22Rv1 (cell line): Measurements from ENCODE around the gene HLCS.
"Not testable (repeated sequence)": the region's sequence is repeated elsewhere in the genome, so short reads cannot be mapped to it uniquely, and the experiment has no call there.

ENCODE experiments used
- H3K27ac ChIP-seq: fragments of 450-650 bp; 2 replicates; pipeline ENCODE4 v1.5.1; 2017
- ZFX ChIP-seq: fragments of 450-650 bp; IDR thresholded peaks from 2 replicates; pipeline ENCODE4 v1.6.1; 2017; ENCODE audit warnings: antibody characterized with exemption, borderline replicate concordance
- TF ChIP-seq, protein P1 (sequence below): fragments of 450-650 bp; IDR thresholded peaks from 2 replicates; pipeline ENCODE4 v1.5.1; 2017; ENCODE audit warnings: mild to moderate bottlenecking

The HLCS gene

DNA sequence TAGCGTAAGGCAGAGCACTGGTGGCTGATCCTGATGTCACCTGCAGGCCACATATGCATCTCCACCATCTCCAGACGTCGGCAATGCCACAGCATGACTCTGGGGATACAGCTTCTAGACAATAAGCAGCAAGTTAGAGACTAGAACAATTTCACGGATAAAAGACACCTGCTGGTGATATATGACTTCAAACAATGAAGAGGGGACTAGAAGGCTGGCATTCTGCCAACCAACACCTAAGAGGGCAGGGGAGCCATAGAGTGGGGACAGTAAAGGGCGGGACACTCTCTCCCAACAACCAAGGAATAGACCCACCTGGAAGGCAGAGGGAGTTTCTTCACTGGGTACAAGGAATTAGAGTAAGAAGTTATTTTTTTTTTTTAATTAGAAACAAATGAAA lies 140.8 kb downstream of the HLCS start:
- no peak overlapping the region for H3K27ac ChIP-seq
- TF ChIP-seq, protein P1, sequence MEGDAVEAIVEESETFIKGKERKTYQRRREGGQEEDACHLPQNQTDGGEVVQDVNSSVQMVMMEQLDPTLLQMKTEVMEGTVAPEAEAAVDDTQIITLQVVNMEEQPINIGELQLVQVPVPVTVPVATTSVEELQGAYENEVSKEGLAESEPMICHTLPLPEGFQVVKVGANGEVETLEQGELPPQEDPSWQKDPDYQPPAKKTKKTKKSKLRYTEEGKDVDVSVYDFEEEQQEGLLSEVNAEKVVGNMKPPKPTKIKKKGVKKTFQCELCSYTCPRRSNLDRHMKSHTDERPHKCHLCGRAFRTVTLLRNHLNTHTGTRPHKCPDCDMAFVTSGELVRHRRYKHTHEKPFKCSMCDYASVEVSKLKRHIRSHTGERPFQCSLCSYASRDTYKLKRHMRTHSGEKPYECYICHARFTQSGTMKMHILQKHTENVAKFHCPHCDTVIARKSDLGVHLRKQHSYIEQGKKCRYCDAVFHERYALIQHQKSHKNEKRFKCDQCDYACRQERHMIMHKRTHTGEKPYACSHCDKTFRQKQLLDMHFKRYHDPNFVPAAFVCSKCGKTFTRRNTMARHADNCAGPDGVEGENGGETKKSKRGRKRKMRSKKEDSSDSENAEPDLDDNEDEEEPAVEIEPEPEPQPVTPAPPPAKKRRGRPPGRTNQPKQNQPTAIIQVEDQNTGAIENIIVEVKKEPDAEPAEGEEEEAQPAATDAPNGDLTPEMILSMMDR: no peak
- no peak for TF ChIP-seq ZFX

DNA sequence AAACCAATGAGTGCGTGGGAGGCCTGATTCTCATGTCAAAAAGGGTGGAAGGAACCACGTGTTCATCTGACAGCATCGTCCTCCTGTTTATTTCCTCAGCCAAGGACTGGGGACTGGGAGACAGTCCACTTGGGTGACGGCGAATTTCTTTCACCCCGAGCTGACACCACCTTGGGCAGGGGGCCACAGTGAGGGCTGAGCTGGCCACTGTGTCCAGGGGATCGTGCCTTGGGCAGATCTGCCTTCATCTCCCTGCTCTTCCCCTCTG lies 145.5 kb downstream of the HLCS start:
- no peak for TF ChIP-seq ZFX
- TF ChIP-seq, protein P1: no peak
- no peak overlapping the region for H3K27ac ChIP-seq

GRCh38 chr21:36820176-36821031 lies 146.1 kb downstream of the HLCS start:
- no peak overlapping the region for H3K27ac ChIP-seq
- no peak for TF ChIP-seq ZFX
- TF ChIP-seq, protein P1: no peak

DNA sequence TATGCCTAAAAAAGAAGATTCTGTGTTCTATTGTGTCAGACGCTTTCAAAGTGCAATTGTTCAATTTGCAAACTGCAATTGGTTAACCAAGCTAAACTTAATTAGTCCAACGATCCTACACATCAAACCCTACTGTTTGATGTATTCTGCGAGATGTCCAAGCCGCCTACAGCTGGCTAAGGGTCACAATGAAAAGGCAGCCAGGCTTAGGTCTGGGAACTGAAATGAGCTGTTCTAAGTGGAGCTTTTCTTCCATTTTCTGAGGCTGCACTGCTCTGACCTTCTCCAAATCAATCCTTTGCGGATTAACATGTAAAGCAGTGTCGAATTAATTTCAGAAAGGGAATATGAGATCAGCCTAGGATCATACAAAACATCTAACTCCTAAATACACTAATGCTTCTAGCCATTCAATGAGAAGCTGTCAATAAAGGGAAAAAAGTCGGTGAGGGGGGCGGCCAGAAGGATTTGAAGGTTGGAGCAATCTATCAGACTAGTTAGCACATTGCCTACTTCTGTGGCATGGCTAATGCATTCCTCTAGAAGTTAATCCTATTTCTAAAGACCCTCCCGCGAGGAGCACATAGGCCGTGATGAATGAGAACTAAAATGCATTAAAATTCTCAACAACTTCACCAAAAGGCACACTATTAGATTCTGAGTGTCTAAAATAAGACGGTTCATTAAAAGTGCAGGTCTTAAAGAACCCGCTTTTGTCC lies 148.6 kb downstream of the HLCS start:
- no peak overlapping the region for H3K27ac ChIP-seq
- TF ChIP-seq, protein P1: no peak
- TF ChIP-seq ZFX: no peak

- no peak overlapping the region for H3K27ac ChIP-seq
- no peak for TF ChIP-seq ZFX
- TF ChIP-seq, protein P1: no peak
These were observed 149.8 kb downstream of the HLCS start for GRCh38 chr21:36816561-36817130.

- H3K27ac ChIP-seq: not testable (repeated sequence)
These were observed 150.4 kb downstream of the HLCS start for GRCh38 chr21:36816026-36816425.

- TF ChIP-seq, protein P1: no peak
- no peak for TF ChIP-seq ZFX
- H3K27ac ChIP-seq: no peak overlapping the region
These were observed 151.2 kb downstream of the HLCS start for GRCh38 chr21:36815284-36815683.
